HK-2 (cell line): ENCODE measurements around the gene PCDHGC5.

Source experiments
- DNase-seq: peaks from one replicate; pipeline ENCODE4 v3.0.0-alpha.2; 2018; ENCODE audit not compliant: unreplicated experiment

PCDHGC5 gene

GRCh38 chr5:141512911-141513626 is 24.2 kb downstream of the PCDHGC5 start:
- no peak for DNase-seq

DNA sequence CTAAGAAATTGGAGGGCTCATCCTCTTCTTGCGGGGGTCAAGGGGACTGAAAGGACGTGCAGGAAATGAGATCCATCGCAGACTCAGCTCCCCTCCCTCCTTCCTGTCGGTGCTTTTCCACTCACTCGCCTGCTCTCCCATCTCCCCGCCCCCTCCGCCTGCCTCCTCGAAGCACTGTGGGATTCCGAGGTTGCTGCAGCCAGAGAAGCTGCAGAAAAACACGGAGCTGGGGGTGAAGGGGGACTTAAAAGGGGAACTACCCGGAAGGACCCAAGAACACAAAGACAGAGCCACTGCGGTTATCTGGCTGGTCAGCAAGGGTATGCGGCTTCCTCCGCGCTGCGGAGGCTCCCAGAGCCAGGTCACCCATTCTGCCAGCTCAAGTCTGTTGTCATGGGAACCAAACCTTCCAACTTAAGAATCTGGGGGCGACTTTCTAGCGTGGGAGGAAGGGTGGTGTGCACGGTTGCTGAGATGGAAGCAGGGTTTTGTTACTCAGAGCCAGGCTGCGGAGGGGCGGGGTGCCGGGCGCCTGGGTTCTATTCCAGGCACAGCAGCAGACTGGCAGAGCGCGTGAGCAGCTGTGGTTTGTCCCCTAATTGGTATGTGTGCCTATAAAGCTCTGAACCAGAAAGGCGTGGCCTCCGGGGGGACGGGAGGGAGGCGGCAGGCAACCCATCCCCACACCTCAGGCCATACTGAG is 24.9 kb downstream of the PCDHGC5 start:
- peak; percentile 68 for DNase-seq

DNA sequence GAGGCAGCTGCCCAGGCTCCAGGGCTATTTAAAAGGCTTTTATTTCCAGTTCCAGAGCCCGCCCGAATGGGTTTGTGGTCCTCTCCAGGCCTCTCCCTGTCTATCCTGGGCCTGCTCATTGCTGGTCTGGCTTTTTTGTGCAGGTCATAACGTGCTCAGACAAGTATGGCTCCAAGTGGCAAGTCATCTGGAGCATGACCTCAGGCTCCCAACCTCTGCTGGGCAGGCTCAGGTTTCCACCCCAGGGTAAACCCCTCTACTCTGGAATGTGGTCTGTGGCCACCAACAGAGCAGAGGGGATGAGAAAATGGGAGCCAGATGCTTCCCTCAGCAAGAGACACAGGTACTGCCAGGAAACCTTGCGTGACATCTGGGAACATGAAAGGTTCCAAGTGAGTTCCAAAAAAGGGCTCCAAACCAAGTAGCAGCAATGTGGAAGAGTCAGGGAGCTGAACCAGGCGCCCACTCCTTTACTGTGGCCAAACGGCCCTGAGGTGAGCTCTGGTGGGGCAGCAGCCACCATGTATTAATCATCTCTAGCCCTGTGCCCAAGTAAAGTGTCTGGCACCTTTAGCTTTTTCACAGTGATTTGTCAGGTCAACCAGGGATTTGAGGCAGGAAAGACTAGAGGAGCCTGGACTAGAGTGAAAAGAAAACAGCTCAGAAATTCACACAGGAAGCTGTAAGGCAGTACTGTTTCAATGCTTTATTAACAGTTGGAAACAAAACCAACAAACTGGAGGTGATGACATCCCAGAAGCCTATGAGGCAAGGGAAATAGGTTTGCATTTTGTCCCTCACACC is 25.7 kb downstream of the PCDHGC5 start:
- DNase-seq = peak; percentile 60

- DNase-seq = no peak
Observed at GRCh38 chr5:141515141-141515540, 26.3 kb downstream of the PCDHGC5 start.

GRCh38 chr5:141515946-141516671 is 27.2 kb downstream of the PCDHGC5 start:
- DNase-seq = no peak

GRCh38 chr5:141516672-141517025 is 27.8 kb downstream of the PCDHGC5 start:
- DNase-seq = no peak

GRCh38 chr5:141517312-141517711 is 28.4 kb downstream of the PCDHGC5 start:
- no peak for DNase-seq

DNA sequence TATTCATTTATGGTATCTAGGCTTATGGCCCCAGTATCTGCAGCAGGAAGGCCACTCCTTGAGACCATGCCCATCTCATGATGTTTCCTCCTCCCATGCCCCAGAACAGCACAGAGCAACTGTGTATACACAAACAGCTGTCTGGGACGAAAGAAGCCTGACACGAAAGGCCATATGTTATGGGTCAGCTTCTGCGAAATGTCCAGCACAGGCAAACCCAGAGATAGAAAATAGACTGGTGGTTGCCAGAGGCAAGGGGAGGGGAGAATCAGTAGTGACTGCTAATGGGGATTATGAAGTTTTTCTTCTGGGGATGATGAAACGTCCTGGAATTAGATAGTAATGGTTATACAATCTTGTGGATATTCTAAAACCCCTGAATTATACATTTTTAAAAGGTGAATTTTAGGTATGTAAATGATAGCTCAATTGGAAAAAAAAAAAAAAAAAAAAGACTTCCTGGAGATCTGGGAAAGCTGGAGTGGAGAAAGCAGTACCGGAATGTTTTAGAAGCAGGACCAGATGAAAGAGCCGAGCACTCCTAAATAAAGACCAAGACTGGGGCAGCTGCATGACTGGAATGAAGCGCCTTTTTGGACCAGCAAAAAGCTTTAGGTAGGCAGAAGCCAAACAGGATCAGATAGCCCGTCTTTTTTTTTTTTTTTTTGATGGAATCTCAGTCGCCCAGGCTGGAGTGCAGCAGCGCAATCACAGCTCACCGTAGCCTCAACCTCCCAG is 29.2 kb downstream of the PCDHGC5 start:
- DNase-seq = no peak

DNA sequence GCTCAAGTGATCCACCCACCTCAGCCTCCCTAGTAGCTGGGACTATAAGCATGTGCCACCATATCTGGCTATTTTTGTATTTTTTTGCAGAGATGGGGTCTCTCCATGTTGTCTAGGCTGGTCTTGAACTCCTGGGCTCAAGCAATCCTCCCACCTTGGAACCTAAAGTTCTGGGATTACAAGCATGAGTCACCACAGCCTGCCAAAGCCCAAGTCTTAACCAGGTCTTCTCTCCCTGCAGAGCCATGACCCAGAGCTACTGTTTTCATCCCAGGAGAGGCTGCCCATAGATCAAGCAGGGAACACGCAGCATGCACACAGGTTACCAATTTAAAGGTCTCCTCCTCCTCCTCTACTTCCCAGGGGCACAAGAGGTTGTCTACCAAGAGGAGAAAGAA is 29.7 kb downstream of the PCDHGC5 start:
- DNase-seq = no peak

DNA sequence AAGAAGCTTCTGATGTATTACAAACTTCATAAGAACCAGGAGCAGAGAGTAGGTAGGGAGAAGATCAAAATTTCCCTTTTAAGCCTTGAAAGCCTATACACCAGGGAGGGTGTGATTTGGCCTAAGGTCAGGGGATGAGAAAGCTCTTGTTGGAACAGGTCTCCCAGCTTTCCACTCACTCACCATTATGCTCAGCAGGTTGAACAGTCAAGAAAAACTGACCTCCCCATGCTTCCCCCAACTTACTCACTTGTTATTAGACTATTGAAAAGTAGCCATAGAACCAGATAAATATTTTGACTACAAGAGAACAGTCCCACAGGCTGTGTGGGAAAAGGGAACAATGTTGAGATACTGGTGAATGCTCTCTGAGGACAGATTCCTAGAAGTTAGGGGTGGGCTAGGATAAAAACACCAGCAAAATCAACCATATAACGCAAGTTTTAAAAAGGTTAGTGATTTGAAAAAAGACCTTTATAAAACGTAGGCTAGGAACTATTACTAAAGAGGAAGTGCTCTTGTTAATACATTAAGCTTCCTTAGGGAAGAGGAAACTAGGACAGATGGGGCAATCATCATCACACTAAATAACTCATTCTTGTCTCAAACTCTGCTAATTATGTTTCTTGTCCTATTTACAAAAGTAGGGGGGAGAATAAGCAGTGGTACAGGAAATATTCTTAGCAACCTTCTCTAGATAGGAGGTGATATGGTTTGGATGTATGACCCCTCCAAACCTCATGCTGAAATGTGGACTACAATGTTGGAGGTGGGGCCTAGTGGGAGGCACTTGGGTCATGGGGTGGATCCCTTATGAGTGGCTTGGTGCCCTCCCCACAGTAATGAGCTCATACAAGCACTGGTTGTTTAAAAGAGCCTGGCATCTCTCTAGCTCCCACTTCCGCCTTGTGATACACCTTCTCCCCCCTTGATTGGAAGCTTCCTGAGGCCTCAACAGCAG is 31.0 kb downstream of the PCDHGC5 start:
- DNase-seq = no peak

GRCh38 chr5:141521244-141521781 is 32.4 kb downstream of the PCDHGC5 start:
- peak; percentile 38 for DNase-seq

GRCh38 chr5:141522301-141522700 is 33.4 kb downstream of the PCDHGC5 start:
- DNase-seq = no peak

DNA sequence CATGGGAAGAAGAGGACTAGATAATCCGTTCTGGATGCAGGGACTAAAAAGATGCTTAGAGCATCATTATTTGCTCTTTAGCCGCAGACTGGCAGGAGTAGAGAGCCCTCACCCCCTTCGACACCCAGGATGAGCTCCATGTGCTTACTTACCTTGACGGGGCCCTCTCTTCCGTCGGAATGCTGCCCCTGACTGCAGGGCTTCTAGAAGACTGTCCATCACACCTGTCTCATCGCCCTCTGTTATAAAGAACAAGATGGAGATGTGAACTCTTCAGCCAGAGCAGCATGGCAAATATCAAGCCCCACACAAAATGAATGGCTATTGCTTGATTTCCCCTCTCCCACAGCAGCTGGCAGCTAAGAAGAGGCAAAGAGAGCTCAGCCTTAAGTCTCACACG is 35.1 kb downstream of the PCDHGC5 start:
- no peak for DNase-seq

DNA sequence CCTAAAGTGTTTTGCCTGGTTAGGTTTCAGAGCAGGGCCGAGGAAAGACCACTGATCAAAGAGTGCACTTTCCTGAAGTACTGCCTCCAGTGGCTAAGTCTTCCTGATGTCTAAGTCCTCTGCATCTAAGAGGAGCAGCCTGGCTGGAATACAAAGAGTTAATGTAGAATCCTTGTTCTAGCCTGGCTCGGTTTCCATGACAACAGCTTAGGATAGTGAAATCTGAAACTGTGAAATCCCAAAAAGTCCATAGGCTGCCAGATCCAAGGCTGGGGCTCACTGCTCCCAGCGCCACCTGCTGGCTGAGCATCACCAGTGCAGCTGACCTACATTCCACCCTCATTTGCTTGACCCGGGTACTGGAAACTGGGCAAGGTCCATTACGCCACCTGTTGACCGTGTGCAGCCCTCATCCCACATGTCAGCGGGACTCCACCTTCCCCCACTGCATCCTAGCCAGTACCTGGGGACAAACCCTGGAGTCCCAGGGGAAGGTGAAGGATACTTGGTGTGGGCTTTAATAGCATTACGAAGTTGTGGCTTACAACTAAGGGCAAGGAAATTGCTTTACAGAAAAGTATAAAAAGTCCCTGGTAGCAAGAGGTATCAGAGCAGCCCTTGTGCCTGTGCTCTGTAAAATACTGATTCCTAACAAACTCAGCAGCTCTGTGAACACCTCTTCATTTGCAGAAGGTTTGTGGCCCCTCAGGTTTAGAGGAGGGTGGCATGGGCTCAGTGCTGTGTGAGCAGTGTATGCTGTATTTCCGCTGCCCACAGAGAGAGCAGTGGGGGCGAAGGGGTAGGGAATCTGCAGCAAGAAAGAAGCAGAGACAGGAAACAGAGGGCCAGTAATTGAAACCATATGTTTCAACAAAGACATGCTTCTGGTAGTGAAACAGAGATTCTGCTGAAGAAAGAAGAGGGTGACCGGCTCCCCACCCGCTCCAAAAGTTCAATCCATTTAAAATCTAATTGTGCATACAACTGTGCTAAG is 36.0 kb downstream of the PCDHGC5 start:
- peak; percentile 85 for DNase-seq

DNA sequence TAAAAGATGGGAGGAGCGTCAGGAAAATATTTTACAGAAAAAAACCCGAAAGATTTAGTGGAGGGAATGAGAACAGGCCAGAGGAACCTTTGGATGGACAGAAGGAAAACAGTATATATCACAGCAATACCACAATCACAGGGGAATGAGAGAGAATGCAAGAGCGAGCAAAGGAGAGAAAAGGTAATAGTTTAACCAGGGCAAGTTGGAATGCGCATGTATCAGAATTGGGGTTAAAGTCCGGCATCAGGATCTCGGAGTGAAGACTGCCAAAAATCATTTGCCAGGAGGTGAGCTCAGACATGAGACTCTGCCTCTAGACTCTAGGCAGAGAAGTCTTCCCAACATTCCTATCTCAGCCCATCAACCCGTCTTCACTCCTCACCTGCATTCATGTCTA is 36.8 kb downstream of the PCDHGC5 start:
- no peak for DNase-seq

GRCh38 chr5:141527426-141527825 is 38.5 kb downstream of the PCDHGC5 start:
- no peak for DNase-seq

- no peak for DNase-seq
Observed at GRCh38 chr5:141528291-141528984, 39.6 kb downstream of the PCDHGC5 start.

DNA sequence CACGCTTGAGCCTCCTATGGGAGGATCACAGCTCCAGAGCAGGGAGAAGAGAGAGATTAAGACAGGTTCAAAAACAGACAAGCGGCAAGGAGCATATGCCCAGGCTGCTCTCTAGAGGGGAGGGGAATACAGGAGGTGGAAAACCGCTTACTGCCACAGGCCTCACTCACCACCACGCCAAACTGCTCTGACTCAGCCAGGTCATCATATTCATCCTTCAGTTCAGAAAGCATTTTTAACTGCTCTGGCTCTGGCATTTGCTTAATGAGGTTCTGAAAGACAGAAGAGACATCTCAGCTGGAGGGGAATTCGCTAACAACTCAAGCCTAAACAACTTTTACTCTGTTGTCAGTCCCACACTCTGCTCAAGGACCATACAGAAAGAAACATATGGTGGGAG is 40.1 kb downstream of the PCDHGC5 start:
- DNase-seq = no peak
